ENCODE results near the gene EPSTI1. TPM values are rescaled to one million over a fixed set of nuclear protein-coding genes. Genes with fewer than 3 reads are reported as not detected.

EPSTI1 gene
- total RNA-seq, 6 experiments from 2014 or later: 2.5 to 9.9 (median 5.2) TPM

DNA sequence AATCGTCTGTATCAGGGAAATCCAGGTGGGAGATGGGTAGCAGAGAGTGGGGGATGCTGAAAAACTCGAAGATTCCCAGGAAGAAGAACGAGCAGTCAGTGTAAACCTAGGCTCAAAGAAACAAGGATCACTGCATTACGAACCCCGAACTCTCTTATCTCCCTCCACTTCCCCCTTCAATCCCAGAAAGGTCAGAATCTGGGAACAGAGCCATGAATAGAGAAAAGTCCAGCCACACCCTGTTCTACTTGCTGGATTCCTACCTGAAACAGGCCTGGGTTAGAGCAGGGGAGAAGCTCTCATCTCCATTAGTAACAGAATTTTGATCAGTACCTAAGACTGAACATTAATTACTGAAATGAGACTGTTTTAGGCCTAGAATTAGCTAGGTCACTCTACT is 24.4 kb downstream of the EPSTI1 start:
- H3K27ac ChIP-seq: no peak overlapping the region
- H3K9me3 ChIP-seq: no peaks in the 10 kb centered on the region
- WGBS (ENCODE audit: insufficient coverage, low coverage, low lambda C conversion rate, missing lambda C conversion rate): 59% methylated on average over 5 of the region's 5 CpGs
- intact Hi-C loops (cut with DNase I): no loop called here
- no peak overlapping the region for H3K4me3 ChIP-seq
- DNase-seq (no peak), ATAC-seq (peak in 3 of 4 donors; percentile 35 to 85 (median 46))
- peaks cover 0 to 2% (median 0%) of the 10 kb centered on the region in 4 donors for H3K36me3 ChIP-seq
- TF ChIP-seq CTCF (IDR thresholded peaks at IDR 0.05): no peak
- no peak for TF ChIP-seq POLR2A (IDR thresholded peaks at IDR 0.05)
- H3K27me3 ChIP-seq: no peaks in the 10 kb centered on the region
- H3K4me1 ChIP-seq: peaks cover 0 to 9% (median 0%) of the 10 kb centered on the region in 4 donors

DNA sequence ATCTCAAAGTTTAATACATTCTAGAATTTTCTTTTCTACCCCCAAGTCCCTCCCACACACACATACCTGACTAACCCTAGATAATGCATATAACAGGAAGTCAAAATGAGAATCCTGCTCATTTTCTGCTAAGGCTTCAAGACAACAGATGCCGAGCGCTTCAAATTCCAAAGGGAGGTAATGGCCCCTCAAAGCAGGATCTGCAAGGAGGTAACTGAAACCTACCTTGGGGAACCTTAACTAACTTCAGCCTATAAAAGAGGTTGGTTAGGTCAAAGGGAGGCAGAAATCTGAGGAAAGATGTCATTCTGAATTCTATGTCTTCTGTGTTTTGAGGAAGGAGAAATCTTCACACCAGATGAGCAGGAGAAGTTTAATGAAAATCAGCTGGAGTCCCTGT is 26.8 kb downstream of the EPSTI1 start:
- no peaks in the 10 kb centered on the region for H3K27me3 ChIP-seq
- no peak overlapping the region for H3K4me3 ChIP-seq
- ATAC-seq (no peak), DNase-seq (no peak)
- H3K36me3 ChIP-seq: peaks cover 0 to 5% (median 0%) of the 10 kb centered on the region in 4 donors
- whole genome bisulfite sequencing (ENCODE audit: insufficient coverage, low coverage, low lambda C conversion rate, missing lambda C conversion rate): 50% methylated on average over 2 of the region's 2 CpGs
- intact Hi-C loops (cut with DNase I): no loop called here
- H3K4me1 ChIP-seq: peaks cover 0 to 9% (median 0%) of the 10 kb centered on the region in 4 donors
- H3K27ac ChIP-seq: no peak overlapping the region
- no peaks in the 10 kb centered on the region for H3K9me3 ChIP-seq
- TF ChIP-seq CTCF (IDR thresholded peaks at IDR 0.05) (no peak), POLR2A (IDR thresholded peaks at IDR 0.05) (no peak)

DNA sequence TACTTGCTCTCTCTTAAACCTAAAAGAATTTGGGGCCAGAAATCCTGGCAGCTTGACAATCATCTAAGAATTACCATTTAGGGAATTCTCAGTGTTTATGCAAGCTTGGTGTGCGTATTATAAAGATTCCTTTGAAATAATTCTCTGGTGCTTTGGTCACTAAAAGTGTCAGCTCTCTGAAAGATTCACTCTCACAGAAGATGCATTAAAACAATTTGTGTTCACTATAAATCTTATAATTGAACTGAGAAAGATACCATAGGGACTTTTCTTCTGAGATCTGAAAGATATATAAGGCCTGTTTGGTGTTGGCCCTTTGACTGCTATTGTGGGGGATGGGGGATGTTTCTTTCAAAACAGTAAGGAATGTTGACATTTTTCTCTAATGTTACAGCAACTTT is 27.3 kb downstream of the EPSTI1 start:
- WGBS (ENCODE audit: insufficient coverage, low coverage, low lambda C conversion rate, missing lambda C conversion rate): 100% methylated on average over 1 of the region's 1 CpG
- Histone ChIP-seq H3K36me3 (peaks cover 0 to 5% (median 0%) of the 10 kb centered on the region in 4 donors), H3K4me3 (no peak overlapping the region), H3K27ac (no peak overlapping the region), H3K27me3 (no peaks in the 10 kb centered on the region), H3K4me1 (peaks cover 0 to 6% (median 0%) of the 10 kb centered on the region in 4 donors), H3K9me3 (no peaks in the 10 kb centered on the region)
- DNase-seq: no peak
- TF ChIP-seq POLR2A (IDR thresholded peaks at IDR 0.05): no peak
- TF ChIP-seq CTCF (IDR thresholded peaks at IDR 0.05): no peak
- ATAC-seq: no peak
- intact Hi-C loops (cut with DNase I): no loop called here

GRCh38 chr13:42959615-42960014 is 32.4 kb downstream of the EPSTI1 start:
- intact Hi-C loops (cut with DNase I): no loop called here
- peaks cover 0 to 5% (median 0%) of the 10 kb centered on the region in 4 donors for H3K36me3 ChIP-seq

More at GRCh38 chr13:42959615-42960014, 32.4 kb downstream of the EPSTI1 start:
- no peak overlapping the region for H3K27ac ChIP-seq
- H3K27me3 ChIP-seq: no peaks in the 10 kb centered on the region
- WGBS (ENCODE audit: insufficient coverage, low coverage, low lambda C conversion rate, missing lambda C conversion rate): 55% methylated on average over 2 of the region's 2 CpGs
- ATAC-seq (no peak), DNase-seq (no peak)
- no peak overlapping the region for H3K4me3 ChIP-seq
- TF ChIP-seq CTCF (IDR thresholded peaks at IDR 0.05) (no peak), POLR2A (IDR thresholded peaks at IDR 0.05) (no peak)
- no peaks in the 10 kb centered on the region for H3K4me1 ChIP-seq
- no peaks in the 10 kb centered on the region for H3K9me3 ChIP-seq

Data from right lobe of liver (tissue), 6 donors.